ENCODE data around the gene LRCH4. TPM values are rescaled to one million over a fixed set of nuclear protein-coding genes. Genes with fewer than 3 reads are reported as not detected.

The LRCH4 gene
- total and polyA plus RNA-seq, 3 donors from 2014 or later = 159 to 378 (median 314) TPM

- peaks cover 8% of the 10 kb centered on the region for H3K4me1 ChIP-seq
- no peaks in the 10 kb centered on the region for H3K36me3 ChIP-seq (ENCODE audit: low read depth, missing control alignments)
- no peak overlapping the region for H3K4me3 ChIP-seq
- TF ChIP-seq CTCF (IDR thresholded peaks at IDR 0.05) (no peak), POLR2A (IDR thresholded peaks at IDR 0.05) (no peak)
- no peak for DNase-seq
- intact Hi-C loops (cut with DNase I; ENCODE audit: low total_unique reads) = no loop called here
- H3K27me3 ChIP-seq = no peaks in the 10 kb centered on the region
- H3K9me3 ChIP-seq = no peaks in the 10 kb centered on the region
- H3K27ac ChIP-seq = no peak overlapping the region
- WGBS, 2 donors = 89 to 94% methylated on average over 5 to 14 of the region's 14 CpGs
Observed at GRCh38 chr7:100577507-100577906, 8.4 kb downstream of the LRCH4 start.

GRCh38 chr7:100577103-100577502 is 8.8 kb downstream of the LRCH4 start:
- WGBS, 2 donors = 78 to 95% methylated on average over 6 to 21 of the region's 24 CpGs
- Histone ChIP-seq H3K4me1 (peaks cover 4% of the 10 kb centered on the region), H3K36me3 (ENCODE audit: low read depth, missing control alignments) (no peaks in the 10 kb centered on the region), H3K27me3 (no peaks in the 10 kb centered on the region), H3K27ac (no peak overlapping the region), H3K9me3 (no peaks in the 10 kb centered on the region), H3K4me3 (no peak overlapping the region)
- no peak for TF ChIP-seq POLR2A (IDR thresholded peaks at IDR 0.05)
- TF ChIP-seq CTCF (IDR thresholded peaks at IDR 0.05) = no peak
- intact Hi-C loops (cut with DNase I; ENCODE audit: low total_unique reads) = no loop called here
- DNase-seq = no peak

- no peak for TF ChIP-seq CTCF (IDR thresholded peaks at IDR 0.05)
- no peak for TF ChIP-seq POLR2A (IDR thresholded peaks at IDR 0.05)
- 95 to 97% methylated on average over 11 to 13 of the region's 13 CpGs for WGBS, 2 donors
Observed at GRCh38 chr7:100576384-100576993, 9.4 kb downstream of the LRCH4 start.

GRCh38 chr7:100575746-100576383 is 10.1 kb downstream of the LRCH4 start:
- no peaks in the 10 kb centered on the region for H3K9me3 ChIP-seq
- H3K4me3 ChIP-seq = no peak overlapping the region
- H3K27me3 ChIP-seq = no peaks in the 10 kb centered on the region
- no peaks in the 10 kb centered on the region for H3K4me1 ChIP-seq
- H3K27ac ChIP-seq = peak overlapping the region; percentile 44 to 68
- no peaks in the 10 kb centered on the region for H3K36me3 ChIP-seq (ENCODE audit: low read depth, missing control alignments)
- no peak for DNase-seq
- intact Hi-C loops (cut with DNase I; ENCODE audit: low total_unique reads) = no loop called here
- WGBS, 2 donors = 66 to 70% methylated on average over 12 to 17 of the region's 17 CpGs
- no peak for TF ChIP-seq POLR2A (IDR thresholded peaks at IDR 0.05)
- no peak for TF ChIP-seq CTCF (IDR thresholded peaks at IDR 0.05)

More at GRCh38 chr7:100576384-100576993, 9.4 kb downstream of the LRCH4 start:
- no peak for DNase-seq
- Histone ChIP-seq H3K4me1 (no peaks in the 10 kb centered on the region), H3K9me3 (no peaks in the 10 kb centered on the region), H3K27me3 (no peaks in the 10 kb centered on the region), H3K36me3 (ENCODE audit: low read depth, missing control alignments) (no peaks in the 10 kb centered on the region), H3K27ac (peak overlapping the region in 1 of 2 donors; percentile 19), H3K4me3 (no peak overlapping the region)
- intact Hi-C loops (cut with DNase I; ENCODE audit: low total_unique reads) = no loop called here

Measured in testis (tissue), 3 donors.